Measurements from ENCODE around the gene NUBPL.

Gene NUBPL

GRCh38 chr14:31659278-31659677, 98.1 kb downstream of the NUBPL start:
- no peak for TF ChIP-seq CTCF (IDR thresholded peaks at IDR 0.05; ENCODE audit: insufficient read depth, low read depth, low read length, missing control alignments)
- no peak overlapping the region for H3K4me3 ChIP-seq (ENCODE audit: low read depth, low read length)
- no peak for DNase-seq (ENCODE audit: low read depth)

GRCh38 chr14:31660191-31660590, 99.0 kb downstream of the NUBPL start:
- peak; percentile 16 for DNase-seq (ENCODE audit: low read depth)
- no peak overlapping the region for H3K4me3 ChIP-seq (ENCODE audit: low read depth, low read length)

GRCh38 chr14:31660728-31661127, 99.5 kb downstream of the NUBPL start:
- no peak for TF ChIP-seq CTCF (IDR thresholded peaks at IDR 0.05; ENCODE audit: insufficient read depth, low read depth, low read length, missing control alignments)
- H3K4me3 ChIP-seq (ENCODE audit: low read depth, low read length), result no peak overlapping the region
- DNase-seq (ENCODE audit: low read depth), result no peak

More at GRCh38 chr14:31660191-31660590, 99.0 kb downstream of the NUBPL start:
- TF ChIP-seq CTCF (IDR thresholded peaks at IDR 0.05; ENCODE audit: insufficient read depth, low read depth, low read length, missing control alignments), result no peak

GRCh38 chr14:31668348-31668747, 107.1 kb downstream of the NUBPL start:
- no peak overlapping the region for H3K4me3 ChIP-seq (ENCODE audit: low read depth, low read length)
- TF ChIP-seq CTCF (IDR thresholded peaks at IDR 0.05; ENCODE audit: insufficient read depth, low read depth, low read length, missing control alignments), result no peak
- no peak for DNase-seq (ENCODE audit: low read depth)

GRCh38 chr14:31672709-31673108, 111.5 kb downstream of the NUBPL start:
- DNase-seq (ENCODE audit: low read depth), result no peak
- no peak overlapping the region for H3K4me3 ChIP-seq (ENCODE audit: low read depth, low read length)
- TF ChIP-seq CTCF (IDR thresholded peaks at IDR 0.05; ENCODE audit: insufficient read depth, low read depth, low read length, missing control alignments), result no peak

GRCh38 chr14:31677052-31677451, 115.8 kb downstream of the NUBPL start:
- DNase-seq (ENCODE audit: low read depth), result no peak
- no peak overlapping the region for H3K4me3 ChIP-seq (ENCODE audit: low read depth, low read length)
- no peak for TF ChIP-seq CTCF (IDR thresholded peaks at IDR 0.05; ENCODE audit: insufficient read depth, low read depth, low read length, missing control alignments)

GRCh38 chr14:31677630-31678029, 116.4 kb downstream of the NUBPL start:
- no peak for DNase-seq (ENCODE audit: low read depth)
- TF ChIP-seq CTCF (IDR thresholded peaks at IDR 0.05; ENCODE audit: insufficient read depth, low read depth, low read length, missing control alignments), result no peak
- H3K4me3 ChIP-seq (ENCODE audit: low read depth, low read length), result no peak overlapping the region
